ENCODE measurements around the gene RPS2.
"Not testable (repeated sequence)": the region's sequence is repeated elsewhere in the genome, so short reads cannot be mapped to it uniquely, and the experiment has no call there.

- TF ChIP-seq POLR2A (IDR thresholded peaks at IDR 0.05; ENCODE audit: low read length); GATA1 (IDR thresholded peaks at IDR 0.05; ENCODE audit: low read depth, low read length): not testable (repeated sequence)
Observed at GRCh38 chr16:1939833-1940232, 24.8 kb downstream of the RPS2 start.

Measured in erythroblast (primary cell).